Thyroid gland (tissue), 4 donors: ENCODE measurements around the gene MGAT5.

Experiments
- POLR2A ChIP-seq, 2 donors: fragments of 450-650 bp; IDR thresholded peaks; one replicate each; pipeline ENCODE4 v1.6.1; 2017; ENCODE audit warnings: antibody characterized with exemption in 2 of 2, mild to moderate bottlenecking in 2 of 2, moderate library complexity in 1 of 2
- TF ChIP-seq, protein P1 (sequence below), 6 experiments: fragments of 200-600 bp in 3 of 6; fragments of 450-650 bp in 3 of 6; sonication (generic) in 3 of 6; IDR thresholded peaks; one replicate each; pipeline ENCODE4 v1.5.1; 2016 to 2019; ENCODE audit warnings: antibody characterized with exemption in 6 of 6, mild to moderate bottlenecking in 2 of 6, inconsistent platforms in 1 of 6, moderate library complexity in 1 of 6

DNA sequence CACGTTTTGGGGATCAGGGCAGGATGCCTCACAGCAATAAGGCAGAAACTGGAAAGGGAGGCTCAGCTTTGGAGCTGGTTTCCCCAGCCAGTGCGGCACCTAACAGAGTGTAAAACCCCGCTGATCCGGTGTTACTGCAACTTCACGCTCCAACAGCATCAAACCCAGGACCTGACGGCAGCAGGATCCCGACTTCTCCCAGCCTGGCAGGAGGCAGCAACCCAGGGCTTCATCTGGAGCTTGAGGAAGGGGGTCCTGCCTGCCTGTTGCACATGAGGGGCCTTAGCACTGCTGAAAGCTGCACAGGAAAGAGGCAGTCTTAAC is 209.8 kb downstream of the MGAT5 start:
- TF ChIP-seq POLR2A (IDR thresholded peaks at IDR 0.05): no peak
- TF ChIP-seq, protein P1, sequence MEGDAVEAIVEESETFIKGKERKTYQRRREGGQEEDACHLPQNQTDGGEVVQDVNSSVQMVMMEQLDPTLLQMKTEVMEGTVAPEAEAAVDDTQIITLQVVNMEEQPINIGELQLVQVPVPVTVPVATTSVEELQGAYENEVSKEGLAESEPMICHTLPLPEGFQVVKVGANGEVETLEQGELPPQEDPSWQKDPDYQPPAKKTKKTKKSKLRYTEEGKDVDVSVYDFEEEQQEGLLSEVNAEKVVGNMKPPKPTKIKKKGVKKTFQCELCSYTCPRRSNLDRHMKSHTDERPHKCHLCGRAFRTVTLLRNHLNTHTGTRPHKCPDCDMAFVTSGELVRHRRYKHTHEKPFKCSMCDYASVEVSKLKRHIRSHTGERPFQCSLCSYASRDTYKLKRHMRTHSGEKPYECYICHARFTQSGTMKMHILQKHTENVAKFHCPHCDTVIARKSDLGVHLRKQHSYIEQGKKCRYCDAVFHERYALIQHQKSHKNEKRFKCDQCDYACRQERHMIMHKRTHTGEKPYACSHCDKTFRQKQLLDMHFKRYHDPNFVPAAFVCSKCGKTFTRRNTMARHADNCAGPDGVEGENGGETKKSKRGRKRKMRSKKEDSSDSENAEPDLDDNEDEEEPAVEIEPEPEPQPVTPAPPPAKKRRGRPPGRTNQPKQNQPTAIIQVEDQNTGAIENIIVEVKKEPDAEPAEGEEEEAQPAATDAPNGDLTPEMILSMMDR (IDR thresholded peaks at IDR 0.05): no peak
